HG02852 (cell line): ENCODE results near the gene PPIH.
A peak's percentile ranks its signal among the peaks of the same experiment; 100 is the strongest.
"Not testable (repeated sequence)": the region's sequence is repeated elsewhere in the genome, so short reads cannot be mapped to it uniquely, and the experiment has no call there.

ENCODE experiments used
- ATAC-seq: cut with Tn5 transposase; IDR thresholded peaks from one replicate; pipeline ENCODE4 v1.9.1; 2021; ENCODE audit warnings: mild to moderate bottlenecking, moderate library complexity; ENCODE audit not compliant: unreplicated experiment

PPIH gene

GRCh38 chr1:42657981-42658876 is at the start of gene PPIH:
Gene PPIH, plus strand, starts transcription at chr1:42658423. Its CDS starts 24 bp downstream, at chr1:42658447.
- peak; percentile 92 for ATAC-seq

- ATAC-seq: no peak
Observed at GRCh38 chr1:42613803-42614131, 44.5 kb upstream of the PPIH start.

DNA sequence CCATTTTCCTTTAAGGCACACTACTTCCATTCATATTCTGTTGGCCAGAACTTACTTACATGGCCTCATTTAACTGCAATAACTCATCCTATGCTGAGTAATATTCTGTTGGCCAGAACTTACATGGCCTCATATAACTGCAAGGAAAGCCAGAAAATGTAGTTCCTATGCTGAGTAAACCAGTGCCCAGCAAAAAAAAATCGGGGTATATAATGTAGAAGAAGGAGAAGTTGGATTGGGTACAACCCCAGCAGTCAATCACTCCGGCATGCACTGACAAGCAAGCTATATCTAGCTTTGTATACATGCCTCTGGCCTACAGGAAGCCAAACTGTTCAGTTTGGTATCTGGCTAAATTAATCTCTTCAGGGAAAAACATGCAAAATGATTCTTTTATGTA is 39.4 kb upstream of the PPIH start:
- no peak for ATAC-seq

- no peak for ATAC-seq
Observed at GRCh38 chr1:42620307-42620706, 37.9 kb upstream of the PPIH start.

- ATAC-seq: not testable (repeated sequence)
Observed at GRCh38 chr1:42621180-42621579, 37.0 kb upstream of the PPIH start.

GRCh38 chr1:42627205-42627604 is 31.0 kb upstream of the PPIH start:
- not testable (repeated sequence) for ATAC-seq

DNA sequence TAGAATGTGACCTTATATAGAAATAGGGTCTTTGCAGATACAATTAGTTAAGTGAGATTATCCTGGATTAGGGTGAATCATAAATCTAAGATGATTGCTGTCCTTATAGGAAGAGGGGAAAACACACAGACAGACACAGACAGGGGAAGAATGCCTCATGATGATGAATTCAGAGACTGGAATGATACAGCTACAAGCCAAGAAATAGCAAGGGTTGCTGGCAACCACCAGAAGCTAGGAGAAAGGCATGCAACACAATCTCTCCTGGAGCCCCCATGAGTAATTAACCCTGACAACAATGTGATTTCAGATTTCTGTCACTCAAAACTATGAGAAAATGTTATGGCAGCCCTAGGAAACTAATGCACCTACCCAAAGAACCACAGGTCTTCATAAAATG is 19.1 kb upstream of the PPIH start:
- ATAC-seq: no peak

DNA sequence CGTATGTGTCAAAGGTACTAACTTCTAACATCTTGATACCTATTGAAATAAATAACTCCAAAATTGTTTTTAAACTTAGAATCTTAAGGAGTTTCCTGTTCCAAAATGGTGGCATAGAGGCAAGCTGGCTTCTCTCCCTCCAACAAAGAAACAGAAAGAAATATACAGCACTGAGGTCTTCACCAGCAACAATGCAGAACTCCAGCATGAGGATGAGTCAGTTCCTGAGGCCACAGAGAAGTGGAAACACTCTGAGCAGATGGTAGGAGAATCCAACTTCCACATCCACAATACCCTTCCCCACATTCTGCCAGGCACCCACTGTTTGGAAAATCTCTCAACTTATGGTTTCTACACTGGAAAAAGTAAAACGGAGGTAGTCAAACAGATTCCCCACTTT is 12.2 kb upstream of the PPIH start:
- ATAC-seq: no peak

DNA sequence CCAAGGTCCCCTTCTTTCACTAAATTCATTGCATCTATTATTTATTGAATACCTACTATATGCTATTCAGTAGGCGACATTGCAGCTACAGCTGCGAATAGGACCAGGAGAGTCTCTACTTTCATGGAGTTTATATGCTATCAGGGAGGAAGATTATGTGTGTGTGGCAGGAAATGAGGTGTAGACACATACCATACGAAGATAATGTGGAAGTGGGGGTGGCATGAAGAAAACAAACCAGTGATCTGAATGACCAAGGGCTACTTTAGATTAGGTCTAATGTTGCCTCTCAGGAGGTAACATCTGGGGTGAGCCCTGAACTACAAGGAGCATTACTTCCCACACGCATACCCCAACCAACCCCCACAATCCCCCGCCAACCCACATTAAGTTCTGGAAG is 1.0 kb upstream of the PPIH start:
- no peak for ATAC-seq

DNA sequence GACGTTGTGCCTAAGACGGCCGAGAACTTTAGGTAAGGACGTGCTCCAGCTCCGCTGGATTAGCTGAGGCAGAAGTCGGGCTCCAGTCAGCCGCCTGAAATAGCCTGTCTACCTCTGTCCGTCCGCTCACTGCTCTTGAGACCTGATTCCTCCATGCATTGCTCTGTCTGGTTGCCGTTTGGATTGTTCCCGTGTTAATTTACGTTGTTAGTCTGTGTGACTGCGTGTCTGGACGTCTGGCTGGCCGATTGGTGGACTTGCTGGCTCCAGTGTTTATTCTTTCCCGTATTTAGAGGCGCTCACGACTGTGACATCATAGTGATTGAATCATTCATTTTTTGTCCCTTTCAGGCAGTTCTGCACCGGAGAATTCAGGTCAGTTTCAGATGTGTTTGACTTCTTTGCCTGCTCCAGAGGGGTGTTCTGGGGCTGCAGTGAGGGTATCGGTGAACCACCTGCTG is 684 bp downstream of the PPIH start:
- ATAC-seq: peak; percentile 4

DNA sequence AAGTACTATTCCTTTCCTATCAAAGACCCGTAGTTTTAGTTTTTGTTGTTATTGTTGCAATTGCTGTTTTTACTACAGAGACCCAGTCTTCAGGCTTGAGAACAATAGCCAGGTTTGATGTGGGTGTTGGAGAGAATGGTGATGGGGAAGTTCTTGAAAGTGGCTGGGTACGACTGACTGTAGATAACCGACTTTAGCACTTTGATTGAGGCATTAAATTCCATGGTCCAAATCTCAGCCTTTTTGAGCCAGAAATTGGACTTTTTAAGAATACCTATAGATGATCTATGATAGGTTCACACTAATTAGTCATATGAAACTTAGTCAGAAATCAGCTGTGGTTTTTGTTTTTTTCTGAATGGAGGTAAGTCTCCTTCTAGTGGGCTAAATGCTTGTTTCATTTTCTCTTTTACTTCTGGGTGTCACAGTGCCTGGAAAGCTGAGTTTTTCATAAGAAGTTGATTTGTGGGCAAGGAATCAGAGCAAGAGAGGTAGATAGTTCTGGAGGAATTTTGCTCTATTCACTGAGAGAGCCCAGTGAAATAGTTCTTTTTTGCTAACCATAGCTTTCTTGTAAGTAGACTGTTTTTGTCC is 2.8 kb downstream of the PPIH start:
- ATAC-seq: no peak

DNA sequence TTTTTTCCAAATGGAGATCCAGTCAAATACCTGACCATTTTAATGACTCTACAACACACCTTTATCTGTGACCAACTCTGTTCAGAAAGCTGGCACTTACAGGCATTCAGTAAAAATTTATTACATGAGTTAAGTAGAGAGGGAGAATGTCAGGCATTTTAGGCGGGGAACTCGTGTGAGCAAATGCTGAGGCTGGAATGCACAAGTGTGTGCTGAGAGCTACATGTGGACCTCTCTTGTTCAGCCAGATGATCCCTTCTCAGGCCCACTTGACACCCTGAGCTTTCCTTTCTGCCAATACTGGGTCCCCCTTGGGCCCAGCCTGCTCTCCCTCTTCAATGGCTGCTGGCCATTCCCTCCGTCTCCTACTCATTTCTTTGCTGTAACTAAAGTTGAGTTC is 11.7 kb downstream of the PPIH start:
- no peak for ATAC-seq

DNA sequence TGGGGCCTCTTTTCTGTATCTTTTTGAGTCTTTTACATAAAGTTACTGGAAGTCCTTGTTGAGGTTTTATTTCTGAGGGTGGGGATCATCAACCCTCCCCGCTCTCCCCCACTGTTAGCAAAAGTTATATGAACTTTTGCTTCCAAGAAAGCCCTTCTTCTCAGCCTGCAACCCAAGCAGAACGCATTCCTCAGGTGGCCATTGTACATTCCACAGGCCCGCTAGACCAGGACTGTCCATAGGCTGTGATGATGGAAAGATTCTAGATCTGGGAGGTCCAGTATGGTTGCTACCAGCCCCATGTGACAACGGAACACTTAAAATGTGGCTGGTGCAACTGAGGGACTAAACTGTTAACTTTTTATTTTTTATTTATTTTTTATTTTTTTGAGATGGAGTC is 12.2 kb downstream of the PPIH start:
- ATAC-seq: no peak

- no peak for ATAC-seq
Observed at GRCh38 chr1:42674214-42674613, 16.0 kb downstream of the PPIH start.

DNA sequence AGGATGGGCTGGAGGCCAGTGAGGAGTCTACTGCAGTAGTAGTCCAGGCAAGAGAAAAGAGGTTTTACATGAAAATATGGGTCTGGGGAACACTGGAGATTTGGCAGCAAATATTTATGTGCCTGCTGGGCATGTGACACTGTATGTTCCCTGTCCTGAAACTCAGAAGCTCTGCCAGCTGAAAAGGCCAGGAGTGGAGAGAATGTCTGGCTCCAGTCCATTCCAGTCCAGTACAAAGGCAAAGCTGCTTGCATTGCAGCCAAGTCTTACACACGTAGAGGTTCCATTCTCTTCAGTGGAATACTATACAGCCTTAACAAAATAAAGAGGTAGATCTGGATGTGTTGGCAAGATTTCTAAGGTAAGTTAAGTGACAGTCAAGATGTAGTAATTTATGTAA is 16.5 kb downstream of the PPIH start:
- no peak for ATAC-seq

- ATAC-seq: no peak
Observed at GRCh38 chr1:42675467-42675866, 17.2 kb downstream of the PPIH start.

GRCh38 chr1:42676534-42677087 is 18.4 kb downstream of the PPIH start:
- no peak for ATAC-seq

DNA sequence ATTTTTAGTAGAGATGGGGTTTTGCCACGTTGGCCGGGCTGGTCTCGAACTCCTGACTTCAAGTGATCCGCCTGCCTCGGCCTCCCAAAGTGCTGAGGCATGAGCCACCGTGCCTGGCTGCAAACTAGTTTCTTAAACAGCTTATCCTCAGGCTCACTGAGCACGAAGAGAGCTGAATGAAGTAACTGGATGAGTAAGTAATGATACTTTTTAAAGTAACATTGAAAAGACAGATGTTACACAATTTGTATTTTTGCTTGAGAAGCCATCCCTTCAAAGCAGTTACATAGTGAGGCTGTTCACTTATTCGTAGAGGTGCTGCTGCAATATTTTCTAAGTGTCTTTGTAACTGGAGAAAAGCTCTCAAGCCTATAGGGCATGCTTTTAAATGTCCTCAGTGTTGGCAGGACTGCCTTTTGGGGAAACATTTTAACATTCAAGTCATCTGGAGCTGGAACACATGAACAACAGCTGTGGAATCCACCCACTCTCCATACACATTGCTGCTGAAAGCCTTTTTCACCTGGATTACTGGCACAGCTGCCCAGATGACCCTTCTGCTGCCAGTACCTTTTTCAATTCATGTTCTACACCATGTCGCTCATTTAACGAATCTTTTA is 21.3 kb downstream of the PPIH start:
- no peak for ATAC-seq

GRCh38 chr1:42680055-42680454 is 21.8 kb downstream of the PPIH start:
- no peak for ATAC-seq

DNA sequence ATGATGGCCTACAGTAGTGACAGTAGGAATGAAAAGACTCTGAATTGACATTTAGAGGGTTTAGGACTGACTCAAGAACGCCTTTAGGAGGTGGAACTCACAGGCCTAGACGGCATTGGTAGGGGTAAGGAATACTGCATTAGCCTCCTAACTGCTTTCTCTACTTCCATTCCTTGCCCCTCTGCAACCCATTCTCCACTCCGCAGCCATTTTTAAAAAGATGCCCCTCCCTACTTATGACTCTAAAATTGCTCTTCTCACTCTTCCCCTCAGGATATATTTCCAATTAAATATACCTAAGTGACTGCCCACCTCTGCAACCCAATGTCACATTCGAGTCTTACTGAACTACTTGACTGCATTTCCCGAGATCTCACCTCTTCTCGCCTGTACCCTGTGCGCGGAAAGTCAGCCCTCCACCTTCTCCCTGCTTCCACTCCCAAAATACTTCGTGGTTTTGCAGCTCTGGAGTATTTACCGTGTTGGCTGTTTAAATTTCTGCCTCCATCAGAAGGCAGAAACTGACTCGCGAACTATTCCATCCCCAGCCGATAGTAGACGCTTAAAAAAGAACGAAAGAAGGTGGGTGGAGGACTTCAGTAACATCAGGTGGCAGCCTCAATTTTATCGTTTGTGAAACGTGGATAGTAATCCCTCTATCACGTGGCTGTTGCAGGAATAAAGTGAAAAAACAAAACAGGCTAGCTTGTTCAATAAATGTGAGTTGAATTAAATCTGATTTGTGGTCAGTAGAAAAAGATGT is 22.9 kb downstream of the PPIH start:
- ATAC-seq: no peak
